Spleen (tissue), 11 donors: Measurements from ENCODE around the gene KRTAP12-1. TPM values are rescaled to one million over a fixed set of nuclear protein-coding genes. Genes with fewer than 3 reads are reported as not detected.
"Not testable (repeated sequence)": the region's sequence is repeated elsewhere in the genome, so short reads cannot be mapped to it uniquely, and the experiment has no call there.

Source experiments
- DNase-seq: peaks from one replicate; pipeline ENCODE4 v3.0.0-alpha.2; 2020
- H3K27ac ChIP-seq, 8 donors: fragments of 200-600 bp; sonication (generic) in 7 of 8; 1 replicate in 4 of 8; 2 replicates in 4 of 8; pipeline versions ENCODE4 v1.5.0 to v1.8.0; 2016 to 2021; ENCODE audit warnings: inconsistent platforms in 4 of 8, mild to moderate bottlenecking in 4 of 8, moderate library complexity in 1 of 8
- H3K27me3 ChIP-seq, 7 donors: fragments of 200-600 bp; sonication (generic) in 6 of 7; replicated peaks in 1 of 7; 1 replicate in 4 of 7; 2 replicates in 3 of 7; pipeline versions ENCODE4 v1.5.0 to v1.8.0; 2016 to 2021; ENCODE audit warnings: inconsistent platforms in 3 of 7, mild to moderate bottlenecking in 1 of 7
- H3K36me3 ChIP-seq, 6 donors: fragments of 200-600 bp; sonication (generic) in 5 of 6; 1 replicate in 4 of 6; 2 replicates in 2 of 6; pipeline versions ENCODE4 v1.5.0 to v1.8.0; 2016 to 2021; ENCODE audit warnings: inconsistent platforms in 2 of 6
- H3K4me1 ChIP-seq, 6 donors: fragments of 200-600 bp; sonication (generic) in 5 of 6; 1 replicate in 3 of 6; 2 replicates in 3 of 6; pipeline versions ENCODE4 v1.5.0 to v1.8.0; 2016 to 2021; ENCODE audit warnings: inconsistent platforms in 3 of 6
- H3K4me3 ChIP-seq, 8 donors: fragments of 200-600 bp; sonication (generic) in 7 of 8; 1 replicate in 4 of 8; 2 replicates in 4 of 8; pipeline versions ENCODE4 v1.5.0 to v1.8.0; 2016 to 2021; ENCODE audit warnings: inconsistent platforms in 4 of 8, mild to moderate bottlenecking in 4 of 8, moderate library complexity in 2 of 8
- H3K9me3 ChIP-seq, 8 donors: fragments of 200-600 bp; sonication (generic) in 7 of 8; 1 replicate in 4 of 8; 2 replicates in 4 of 8; pipeline versions ENCODE4 v1.5.0 to v1.8.0; 2016 to 2021; ENCODE audit warnings: inconsistent platforms in 4 of 8
- POLR2A ChIP-seq, 3 donors: fragments of 450-650 bp; IDR thresholded peaks; one replicate each; pipeline ENCODE4 v1.5.1; 2017; ENCODE audit warnings: antibody characterized with exemption in 3 of 3, mild to moderate bottlenecking in 1 of 3
- POLR2AphosphoS5 ChIP-seq, 3 donors: sonication (generic); formaldehyde crosslinking; IDR thresholded peaks; one replicate each; pipeline ENCODE4 v1.5.1; 2017; ENCODE audit warnings: antibody characterized with exemption in 3 of 3
- WGBS, 5 donors: extraction: QIAGEN DNeasy Blood & Tissue Kit in 3 of 5; methylation state at CpG; one replicate each; pipeline versions ENCODE4 v1.1.5 to v1.1.7; 2013 to 2018; 5-methylcytosine and 5-hydroxymethylcytosine counted together
- intact Hi-C: fragments of 100-400 bp; cut with DNase I; formaldehyde crosslinking; loops from one replicate; pipeline ENCODE4 v1.15.0; 2023; ENCODE audit warnings: low total_unique reads
- polyA plus RNA-seq, 3 donors: library from polyadenylated mRNA; stranded (reverse); fragments of 200-250 nt; gene quantifications; one replicate each; pipeline ENCODE4 v1.2.1, GENCODE V29; 2013
- total RNA-seq, 7 donors: library from RNA; depleted of rRNA in 3 of 7; stranded (reverse); fragments of >200 nt in 3 of 7; fragmentation: NEBNext Ultra II Directional in 4 of 7; extraction: Animal tissue kit (Norgen Biotek cat#: 25700) in 4 of 7; gene quantifications; one replicate each; pipeline versions ENCODE4 v1.1.0 to v1.2.1, GENCODE V29; 2016 to 2021
- TF ChIP-seq, protein P1 (sequence below), 11 experiments: fragments of 200-600 bp in 7 of 11; fragments of 450-650 bp in 4 of 11; sonication (generic) in 4 of 11; IDR thresholded peaks in 8 of 11; conservative IDR thresholded peaks in 3 of 11; 1 replicate in 7 of 11; 2 replicates in 4 of 11; pipeline versions ENCODE4 v1.4.0 to v1.8.0; 2016 to 2021; ENCODE audit warnings: antibody characterized with exemption in 11 of 11, inconsistent platforms in 4 of 11, mild to moderate bottlenecking in 1 of 11
- donor health status: healthy with polysubstance abuse.
- donor health status: DM: no; HTN: no; CAD: no; lungs with moderate emphysema.
- donor health status: DM: no; HTN: no; CAD: no.
- donor health status: Bipolar disorder and iron deficiency.
- donor health status: healthy.
- donor health status: DM: no; HTN: no; CAD: no.
- donor health status: DM: yes; HTN: yes; CAD: no.

The KRTAP12-1 gene
- total and polyA plus RNA-seq, 10 donors, result not detected

DNA sequence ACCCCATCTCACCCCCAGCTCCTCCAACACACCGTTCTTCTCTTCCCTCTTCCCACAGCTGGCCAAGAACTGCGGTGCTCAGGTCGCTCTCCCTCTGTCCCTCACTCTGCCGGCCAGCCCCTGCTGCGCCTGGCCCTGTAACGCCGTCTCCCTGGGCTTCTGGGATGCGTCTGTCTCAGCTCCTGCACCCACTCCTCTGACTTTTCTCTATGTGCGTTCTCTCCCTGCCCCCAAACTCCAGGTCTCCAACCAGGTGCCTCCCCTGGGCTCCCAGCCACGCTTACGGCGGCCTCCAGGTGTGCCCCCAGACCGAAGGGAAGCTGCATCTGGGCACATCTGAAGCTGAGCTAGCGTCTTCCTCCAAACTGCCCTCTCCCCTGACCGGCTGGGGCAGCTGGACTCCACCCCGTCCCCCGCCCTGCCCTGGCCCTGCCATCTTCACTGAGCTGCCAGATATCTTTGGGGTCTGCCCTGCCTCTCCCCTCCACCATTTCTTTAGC lies 17.6 kb upstream of the KRTAP12-1 start:
- no peak for DNase-seq
- Histone ChIP-seq H3K9me3 (peaks cover 0 to under 1% (median 0%) of the 10 kb centered on the region in 8 donors), H3K27ac (no peak overlapping the region), H3K4me3 (no peak overlapping the region), H3K4me1 (no peaks in the 10 kb centered on the region), H3K36me3 (no peaks in the 10 kb centered on the region), H3K27me3 (peaks cover 0 to 85% (median 74%) of the 10 kb centered on the region in 7 donors)
- 47 to 68% (median 55%) methylated on average over 17 of the region's 17 CpGs for WGBS, 5 donors
- intact Hi-C loops, result no loop called here
- TF ChIP-seq, protein P1, sequence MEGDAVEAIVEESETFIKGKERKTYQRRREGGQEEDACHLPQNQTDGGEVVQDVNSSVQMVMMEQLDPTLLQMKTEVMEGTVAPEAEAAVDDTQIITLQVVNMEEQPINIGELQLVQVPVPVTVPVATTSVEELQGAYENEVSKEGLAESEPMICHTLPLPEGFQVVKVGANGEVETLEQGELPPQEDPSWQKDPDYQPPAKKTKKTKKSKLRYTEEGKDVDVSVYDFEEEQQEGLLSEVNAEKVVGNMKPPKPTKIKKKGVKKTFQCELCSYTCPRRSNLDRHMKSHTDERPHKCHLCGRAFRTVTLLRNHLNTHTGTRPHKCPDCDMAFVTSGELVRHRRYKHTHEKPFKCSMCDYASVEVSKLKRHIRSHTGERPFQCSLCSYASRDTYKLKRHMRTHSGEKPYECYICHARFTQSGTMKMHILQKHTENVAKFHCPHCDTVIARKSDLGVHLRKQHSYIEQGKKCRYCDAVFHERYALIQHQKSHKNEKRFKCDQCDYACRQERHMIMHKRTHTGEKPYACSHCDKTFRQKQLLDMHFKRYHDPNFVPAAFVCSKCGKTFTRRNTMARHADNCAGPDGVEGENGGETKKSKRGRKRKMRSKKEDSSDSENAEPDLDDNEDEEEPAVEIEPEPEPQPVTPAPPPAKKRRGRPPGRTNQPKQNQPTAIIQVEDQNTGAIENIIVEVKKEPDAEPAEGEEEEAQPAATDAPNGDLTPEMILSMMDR (IDR thresholded peaks at IDR 0.05 in 8 of 11, conservative IDR thresholded peaks at IDR 0.05 in 3 of 11), result no peak
- no peak for TF ChIP-seq POLR2AphosphoS5 (IDR thresholded peaks at IDR 0.05)
- no peak for TF ChIP-seq POLR2A (IDR thresholded peaks at IDR 0.05)

DNA sequence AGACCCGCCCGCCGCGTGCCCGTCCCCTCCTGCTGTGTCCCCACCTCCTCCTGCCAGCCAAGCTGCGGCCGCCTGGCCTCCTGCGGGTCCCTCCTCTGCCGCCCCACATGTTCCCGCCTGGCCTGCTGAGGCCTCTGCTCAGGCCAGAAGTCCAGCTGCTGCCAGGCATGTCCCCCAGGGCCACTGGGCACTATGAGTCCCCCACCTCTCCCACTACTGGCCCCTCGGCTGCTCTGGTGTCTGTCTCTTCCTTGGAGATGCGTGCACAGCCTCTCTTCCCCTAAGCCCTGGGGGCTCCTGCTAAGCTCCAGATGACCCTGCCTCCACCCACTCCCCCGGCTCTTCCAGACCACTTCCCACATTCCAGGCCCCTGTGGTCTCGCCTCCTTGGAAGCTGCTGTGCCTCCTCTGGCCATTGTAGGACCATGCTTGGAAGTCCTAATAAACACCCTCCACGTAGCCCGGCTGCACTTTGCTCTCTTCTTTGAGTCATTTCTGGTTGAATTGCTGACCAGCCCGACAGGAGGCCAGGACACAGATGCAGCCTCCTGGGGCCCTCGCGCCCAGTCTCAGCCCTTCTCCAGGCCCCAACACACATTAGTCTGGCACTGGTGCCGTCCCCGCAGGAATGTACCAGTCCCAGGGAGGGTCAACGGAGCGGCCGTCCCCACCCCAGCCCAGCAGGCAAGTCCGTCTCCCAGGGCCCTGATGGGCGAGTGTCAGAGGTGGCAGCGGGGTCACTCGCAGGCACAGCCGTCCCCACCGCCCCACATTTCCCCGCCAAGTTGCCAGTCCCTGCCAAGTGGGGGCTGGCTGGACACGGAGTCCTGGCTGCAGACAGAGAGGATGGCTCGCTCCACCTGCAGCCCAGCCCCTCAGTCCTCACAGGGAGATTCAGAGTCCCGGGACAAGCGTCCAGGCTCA lies 16.1 kb upstream of the KRTAP12-1 start:
- intact Hi-C loops, result no loop called here

DNA sequence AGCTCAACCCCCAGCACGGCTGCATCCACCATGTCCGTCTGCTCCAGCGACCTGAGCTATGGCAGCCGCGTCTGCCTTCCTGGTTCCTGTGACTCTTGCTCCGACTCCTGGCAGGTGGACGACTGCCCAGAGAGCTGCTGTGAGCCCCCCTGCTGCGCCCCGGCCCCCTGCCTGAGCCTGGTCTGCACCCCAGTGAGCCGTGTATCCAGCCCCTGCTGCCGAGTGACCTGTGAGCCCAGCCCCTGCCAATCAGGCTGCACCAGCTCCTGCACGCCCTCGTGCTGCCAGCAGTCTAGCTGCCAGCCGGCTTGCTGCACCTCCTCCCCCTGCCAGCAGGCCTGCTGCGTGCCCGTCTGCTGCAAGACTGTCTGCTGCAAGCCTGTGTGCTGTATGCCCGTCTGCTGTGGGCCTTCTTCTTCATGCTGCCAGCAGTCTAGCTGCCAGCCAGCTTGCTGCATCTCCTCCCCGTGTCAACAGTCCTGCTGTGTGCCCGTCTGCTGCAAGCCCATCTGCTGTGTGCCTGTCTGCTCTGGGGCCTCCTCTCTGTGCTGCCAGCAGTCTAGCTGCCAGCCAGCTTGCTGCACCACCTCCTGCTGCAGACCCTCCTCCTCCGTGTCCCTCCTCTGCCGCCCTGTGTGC lies 15.3 kb upstream of the KRTAP12-1 start, which contains the start of gene KRTAP10-12:
Gene KRTAP10-12 (plus strand): TSS at position 1 of the 639 bp plus-strand sequence. CDS start 30 bp downstream, at position 31.
- H3K36me3 ChIP-seq, H3K27ac ChIP-seq, DNase-seq, H3K4me1 ChIP-seq, H3K4me3 ChIP-seq, intact Hi-C loops: not testable (repeated sequence)
- Histone ChIP-seq H3K27me3 (peaks cover 0 to 62% (median 51%) of the 10 kb centered on the region in 7 donors), H3K9me3 (peaks cover 0 to 23% (median 18%) of the 10 kb centered on the region in 8 donors)
- 45 to 56% (median 50%) methylated on average over 13 to 21 of the region's 21 CpGs for whole genome bisulfite sequencing, 5 donors

More for the DNA sequence above, 16.1 kb upstream of the KRTAP12-1 start:
- TF ChIP-seq, protein P1 (IDR thresholded peaks at IDR 0.05 in 8 of 11, conservative IDR thresholded peaks at IDR 0.05 in 3 of 11), result no peak
- TF ChIP-seq POLR2AphosphoS5 (IDR thresholded peaks at IDR 0.05) (no peak), POLR2A (IDR thresholded peaks at IDR 0.05) (no peak)
- Histone ChIP-seq H3K27ac (no peak overlapping the region), H3K4me1 (no peaks in the 10 kb centered on the region), H3K27me3 (peaks cover 0 to 70% (median 59%) of the 10 kb centered on the region in 7 donors), H3K36me3 (no peaks in the 10 kb centered on the region), H3K9me3 (peaks cover 0 to 15% (median 10%) of the 10 kb centered on the region in 8 donors), H3K4me3 (no peak overlapping the region)
- WGBS, 5 donors, result 24 to 41% (median 36%) methylated on average over 21 to 35 of the region's 35 CpGs
- DNase-seq, result no peak

DNA sequence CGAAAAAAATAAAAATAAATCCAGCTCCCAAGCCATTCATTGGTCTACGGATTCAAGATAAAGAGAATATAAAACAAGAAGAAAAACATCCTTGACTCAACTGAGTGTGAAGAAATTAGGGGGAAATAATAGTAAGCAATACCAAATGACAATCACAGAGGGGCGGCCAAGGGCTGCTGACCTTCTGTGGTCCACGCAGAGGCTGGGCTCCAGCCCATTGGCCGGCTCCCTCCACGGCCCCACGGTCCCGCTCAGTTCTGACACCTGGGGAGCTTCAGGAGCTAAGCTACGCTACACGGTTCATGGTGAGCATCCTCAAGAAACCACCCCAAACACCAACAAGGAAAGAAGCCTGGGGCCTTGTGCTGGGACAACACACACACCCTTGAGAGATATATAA lies 14.6 kb upstream of the KRTAP12-1 start:
- H3K27ac ChIP-seq, result no peak overlapping the region
- no peaks in the 10 kb centered on the region for H3K36me3 ChIP-seq
- H3K4me3 ChIP-seq, result no peak overlapping the region
- peaks cover 0 to 55% (median 44%) of the 10 kb centered on the region in 7 donors for H3K27me3 ChIP-seq
- no peaks in the 10 kb centered on the region for H3K4me1 ChIP-seq
- intact Hi-C loops, result no loop called here
- DNase-seq, result no peak
- H3K9me3 ChIP-seq, result peaks cover 0 to 28% (median 21%) of the 10 kb centered on the region in 8 donors
- TF ChIP-seq, protein P1 (IDR thresholded peaks at IDR 0.05 in 8 of 11, conservative IDR thresholded peaks at IDR 0.05 in 3 of 11), result no peak
- TF ChIP-seq POLR2A (IDR thresholded peaks at IDR 0.05) (no peak), POLR2AphosphoS5 (IDR thresholded peaks at IDR 0.05) (no peak)
- WGBS, 5 donors, result 72 to 78% (median 74%) methylated on average over 10 of the region's 10 CpGs
